ENCODE data around the gene IFITM5.
A peak's percentile ranks its signal among the peaks of the same experiment; 100 is the strongest.

IFITM5 gene

DNA sequence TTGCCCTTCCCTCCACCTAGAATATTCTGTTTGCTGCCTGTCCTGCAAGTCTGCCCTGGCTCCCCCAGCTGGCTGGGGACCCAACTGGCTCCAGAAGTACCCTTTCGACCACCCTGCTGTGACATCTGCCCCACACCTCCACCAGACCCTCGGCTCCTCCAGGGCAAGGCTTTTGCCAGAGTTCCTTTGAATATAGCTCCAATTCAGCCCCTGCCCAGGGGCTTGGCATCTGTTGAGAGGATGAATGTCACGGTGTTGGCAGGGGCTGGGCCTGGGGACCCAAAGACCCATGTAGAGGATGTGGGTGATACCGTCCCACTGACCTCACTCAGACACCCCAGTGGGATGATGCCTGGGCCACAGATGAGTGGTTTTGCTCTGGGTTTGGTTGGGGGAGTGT is 17.2 kb downstream of the IFITM5 start:
- DNase-seq = no peak

DNA sequence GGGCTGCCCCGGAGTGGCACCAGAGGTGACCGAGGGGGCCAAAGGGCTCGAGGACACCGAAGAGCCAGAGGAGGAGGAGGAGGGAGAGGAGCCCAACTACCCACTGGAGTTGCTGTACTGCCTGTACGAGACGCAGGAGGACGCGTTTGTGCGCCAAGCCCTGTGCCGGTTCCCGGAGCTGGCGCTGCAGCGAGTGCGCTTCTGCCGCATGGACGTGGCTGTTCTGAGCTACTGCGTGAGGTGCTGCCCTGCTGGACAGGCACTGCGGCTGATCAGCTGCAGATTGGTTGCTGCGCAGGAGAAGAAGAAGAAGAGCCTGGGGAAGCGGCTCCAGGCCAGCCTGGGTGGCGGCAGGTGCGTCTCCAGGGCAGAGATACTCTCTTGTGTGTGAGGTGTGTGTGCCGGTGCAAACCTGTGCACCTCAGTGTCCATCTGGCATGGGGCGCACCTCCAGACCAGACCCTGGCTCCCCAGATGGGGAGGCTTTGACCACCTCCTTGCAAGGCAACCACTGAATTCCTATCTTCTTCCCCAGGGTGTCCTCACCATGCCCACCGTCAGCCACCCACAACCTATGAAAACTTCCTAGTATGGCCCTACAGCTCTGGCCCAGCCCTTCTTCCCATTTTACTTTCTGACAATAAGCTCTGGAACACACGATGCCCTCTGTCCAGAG is 17.7 kb downstream of the IFITM5 start:
- DNase-seq = no peak

GRCh38 chr11:280706-281485 is 18.4 kb downstream of the IFITM5 start:
- DNase-seq = peak; percentile 24

GRCh38 chr11:279966-280705 is 19.2 kb downstream of the IFITM5 start:
- DNase-seq = peak; percentile 26

DNA sequence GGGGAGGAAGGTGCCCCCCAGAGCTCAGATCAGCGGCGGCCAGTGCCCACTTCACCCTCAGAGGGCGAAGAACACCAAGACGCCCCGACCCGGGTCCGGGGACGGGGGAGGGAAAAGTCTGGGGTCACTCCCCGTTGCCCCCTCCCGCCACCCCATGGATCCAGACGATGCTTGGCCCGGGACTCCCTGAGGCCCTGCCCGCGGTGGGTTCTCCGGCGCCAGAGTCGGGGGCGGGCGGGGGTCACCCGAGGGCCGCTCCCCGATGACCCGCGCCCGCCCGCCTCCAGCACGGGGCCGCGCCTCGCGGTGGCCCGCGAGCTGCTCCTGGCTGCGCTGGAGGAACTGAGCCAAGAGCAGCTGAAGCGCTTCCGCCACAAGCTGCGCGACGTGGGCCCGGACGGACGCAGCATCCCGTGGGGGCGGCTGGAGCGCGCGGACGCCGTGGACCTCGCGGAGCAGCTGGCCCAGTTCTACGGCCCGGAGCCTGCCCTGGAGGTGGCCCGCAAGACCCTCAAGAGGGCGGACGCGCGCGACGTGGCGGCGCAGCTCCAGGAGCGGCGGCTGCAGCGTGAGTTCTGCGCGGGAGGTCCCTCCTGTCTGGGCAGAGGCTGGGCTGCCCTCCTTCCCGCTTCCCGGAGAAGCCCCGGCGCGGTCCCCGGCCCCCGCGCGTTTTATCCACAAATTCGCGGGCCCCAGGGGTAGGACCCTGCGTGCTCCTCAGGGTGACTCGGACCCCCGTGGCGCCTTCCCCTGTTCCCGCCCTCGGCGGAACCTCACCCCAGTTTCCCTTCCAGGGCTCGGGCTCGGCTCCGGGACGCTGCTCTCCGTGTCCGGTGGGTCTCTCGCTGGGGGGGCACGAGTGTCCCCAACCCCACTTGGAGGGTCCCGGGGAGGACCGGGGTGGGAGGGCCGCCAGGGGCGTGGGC is 20.0 kb downstream of the IFITM5 start:
- peak; percentile 11 for DNase-seq

- no peak for DNase-seq
Measured at GRCh38 chr11:278001-278951, 21.1 kb downstream of the IFITM5 start, which contains the start of gene NLRP6. TSS of gene NLRP6 (plus strand) at chr11:278407. CDS start at chr11:278570, 163 bp downstream.

DNA sequence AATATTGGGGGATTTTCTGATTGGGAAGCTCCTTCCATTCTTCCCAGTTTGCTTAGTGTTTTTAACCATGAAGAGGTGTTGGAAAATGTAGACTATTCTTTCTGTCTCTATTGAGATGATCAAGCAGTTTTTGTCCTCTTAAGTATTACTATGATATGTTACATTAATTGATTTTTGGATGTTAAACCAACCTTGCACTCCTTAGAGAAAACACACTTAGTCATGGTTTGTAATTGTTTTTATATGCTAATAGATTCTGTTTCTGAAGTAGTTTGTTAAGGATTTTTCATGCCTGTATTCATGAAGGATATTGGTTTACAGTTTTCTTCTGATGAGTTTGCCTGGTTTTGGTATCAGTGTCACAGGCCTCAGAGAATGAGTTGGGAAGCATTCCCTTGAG is 23.1 kb downstream of the IFITM5 start:
- DNase-seq = no peak

DNA sequence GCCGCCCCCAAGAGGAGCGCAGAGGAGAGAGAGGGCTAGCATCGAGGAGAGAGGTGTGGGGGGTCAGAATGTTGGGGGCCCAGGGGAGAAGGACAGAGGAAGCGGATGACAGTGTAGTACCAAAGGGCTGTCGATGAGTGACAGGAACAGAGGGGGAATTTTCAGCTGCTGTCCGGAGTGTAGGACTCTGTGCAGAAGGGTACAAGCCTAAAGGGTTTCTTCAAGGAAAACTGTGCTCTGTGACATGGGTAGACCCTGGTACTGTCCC is 26.5 kb downstream of the IFITM5 start:
- no peak for DNase-seq

DNA sequence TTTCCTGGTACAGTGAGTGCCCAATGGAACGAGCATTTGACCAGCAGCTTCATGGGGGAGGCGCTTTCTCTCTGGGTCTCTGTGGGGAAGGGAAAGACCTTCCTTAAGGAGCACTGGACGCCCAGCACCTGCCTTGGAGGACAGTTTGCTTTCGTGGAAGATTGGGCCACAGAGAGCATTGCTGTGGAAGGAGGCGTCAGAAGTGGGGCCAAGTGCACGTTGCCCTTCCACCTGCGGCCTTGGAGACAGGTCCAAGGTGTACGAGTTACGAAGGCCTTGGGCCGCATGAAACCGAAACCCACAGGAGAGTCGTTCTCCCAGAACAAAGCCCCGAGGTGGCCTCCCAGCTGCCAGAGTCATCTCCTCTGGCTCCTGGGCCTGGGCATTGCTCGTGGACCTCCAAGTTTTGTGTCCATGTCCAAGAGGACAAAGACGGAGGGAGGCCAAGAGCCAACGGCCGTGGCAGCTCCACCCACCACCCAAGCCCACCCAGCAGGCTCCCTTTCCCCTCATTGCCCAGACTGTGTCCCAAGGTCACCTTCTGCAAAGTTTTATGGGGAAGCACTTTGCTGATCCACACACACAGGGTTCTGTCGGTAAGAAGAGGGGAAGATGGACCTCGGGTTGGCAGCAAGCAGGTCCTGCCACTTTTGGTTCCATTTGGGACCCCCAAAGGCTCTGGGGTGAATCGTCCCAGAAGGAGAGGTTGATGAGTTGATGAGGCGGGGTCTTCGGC is 27.0 kb downstream of the IFITM5 start:
- DNase-seq = no peak

- no peak for DNase-seq
Measured at GRCh38 chr11:271319-271715, 28.0 kb downstream of the IFITM5 start.

DNA sequence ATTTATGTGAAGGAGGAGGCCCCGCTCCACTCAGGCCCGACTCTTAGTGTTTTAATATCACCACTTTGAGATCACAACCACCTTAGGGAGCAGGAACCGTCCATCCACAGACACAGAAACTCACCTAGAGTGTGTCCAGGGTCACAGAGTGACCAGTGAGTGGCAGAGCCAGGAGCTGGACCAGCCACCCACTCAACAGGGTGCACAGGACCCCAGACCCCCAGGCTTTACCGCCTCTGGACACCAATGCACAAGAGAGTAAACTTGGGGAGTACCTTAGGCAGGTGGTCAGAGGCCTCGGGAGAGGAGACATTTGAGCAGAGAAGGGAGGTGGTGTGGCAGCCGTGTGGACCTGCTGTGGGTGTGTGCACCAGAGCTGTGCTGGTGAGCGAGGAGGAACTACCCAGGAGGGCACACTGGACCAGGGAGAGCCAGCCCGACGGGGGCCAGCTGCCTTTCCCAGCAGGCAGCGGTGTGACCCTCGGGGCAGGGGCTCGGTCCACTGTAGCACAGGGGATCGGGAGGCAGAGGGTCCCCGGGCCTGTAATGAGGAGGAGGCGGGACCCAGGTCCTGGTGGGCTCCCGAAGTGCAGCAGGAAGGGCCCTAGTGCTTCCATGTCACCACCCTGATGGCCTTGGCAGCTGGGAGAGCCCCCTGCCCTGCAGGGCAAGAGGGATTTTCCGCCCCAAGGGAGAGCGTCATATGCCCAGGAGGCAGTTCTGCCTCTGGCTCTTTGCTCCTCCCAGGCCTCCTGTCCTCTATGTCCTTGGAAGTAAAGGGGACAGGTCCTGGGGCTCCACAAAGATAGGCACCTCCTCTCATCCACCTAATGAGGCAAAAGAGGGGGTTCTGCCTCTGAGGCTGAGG is 28.6 kb downstream of the IFITM5 start:
- no peak for DNase-seq

GRCh38 chr11:269146-269890 is 30.0 kb downstream of the IFITM5 start:
- DNase-seq = peak; percentile 95

DNA sequence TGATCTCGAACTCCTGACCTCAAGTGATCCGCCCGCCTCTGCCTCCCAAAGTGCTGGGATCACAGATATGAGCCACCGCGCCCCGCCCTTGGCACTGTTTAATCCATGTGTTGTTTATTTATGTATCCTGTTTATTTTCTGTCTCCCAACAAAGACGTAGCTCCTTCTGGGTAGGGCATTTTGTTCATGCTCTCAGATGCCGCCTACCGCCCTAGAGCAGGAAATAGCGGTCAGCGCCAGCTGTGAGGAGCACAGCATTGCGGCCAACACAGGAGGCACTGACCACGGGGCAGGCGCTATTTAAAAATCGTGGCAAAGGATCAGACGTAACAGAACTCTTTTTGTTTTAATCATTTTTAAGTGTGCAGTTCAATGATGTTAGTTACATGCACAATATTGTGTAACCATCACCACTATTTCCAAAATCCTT is 30.6 kb downstream of the IFITM5 start:
- DNase-seq = peak; percentile 77

- DNase-seq = peak; percentile 60
Measured at GRCh38 chr11:267491-267994, 31.8 kb downstream of the IFITM5 start.

DNA sequence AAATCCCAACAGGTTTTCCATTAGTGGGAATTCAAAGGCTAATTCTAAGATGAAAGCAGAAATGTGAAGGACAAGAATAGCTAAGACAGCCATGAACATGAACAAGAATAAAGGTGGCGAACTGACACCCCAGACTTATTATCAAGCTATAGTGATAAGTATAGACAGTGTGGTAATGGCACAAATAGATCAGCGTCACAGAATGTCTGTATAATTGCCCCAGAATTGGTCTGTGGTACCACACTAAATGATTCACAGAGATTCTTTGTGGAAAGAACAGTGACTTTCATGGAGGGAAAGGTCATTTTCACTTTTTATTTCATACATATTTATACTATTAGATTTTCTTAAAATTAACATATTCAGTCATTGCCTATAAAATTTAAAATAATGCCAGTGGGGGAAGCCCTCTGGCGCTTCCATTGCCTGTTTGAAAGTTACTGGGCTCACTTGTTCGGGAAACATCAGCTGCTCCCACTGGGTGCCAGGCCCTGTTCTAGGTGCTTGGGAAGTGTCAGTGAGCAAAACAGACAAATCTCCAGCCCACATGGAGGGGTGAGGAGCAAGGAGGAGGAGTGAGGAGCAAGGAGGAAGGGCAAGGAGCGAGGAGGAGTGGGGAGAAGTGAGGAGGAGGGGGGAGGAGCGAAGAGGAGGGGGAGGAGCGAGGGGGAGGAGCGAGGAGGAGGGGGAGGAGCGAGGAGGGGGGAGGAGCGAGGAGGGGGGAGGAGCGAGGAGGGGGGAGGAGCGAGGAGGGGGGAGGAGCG is 32.5 kb downstream of the IFITM5 start:
- peak; percentile 36 for DNase-seq

- DNase-seq = no peak
Measured at GRCh38 chr11:261624-262023, 37.7 kb downstream of the IFITM5 start.

DNA sequence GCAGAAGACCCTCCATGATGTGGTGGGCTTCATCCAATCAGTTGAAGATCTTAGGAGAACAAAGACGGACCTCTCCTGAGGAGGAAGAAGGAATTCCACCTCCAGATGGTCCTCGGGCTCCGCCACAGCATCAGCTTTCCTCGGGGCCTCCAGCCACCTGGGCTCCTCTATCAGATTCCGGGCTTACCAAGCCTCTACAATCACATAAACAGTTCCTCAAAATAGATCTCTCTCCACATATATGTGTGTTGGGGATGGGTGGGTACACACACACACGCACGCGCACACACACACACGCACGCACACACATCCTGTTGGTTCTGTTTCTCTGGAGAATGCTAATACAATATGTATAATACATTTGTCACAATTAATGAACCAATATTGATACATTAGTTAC is 39.9 kb downstream of the IFITM5 start:
- DNase-seq = no peak

Data from inflammatory macrophage treated with lipopolysaccharide for 4 hours (primary cell).